ENCODE data around the gene RET.

- TF ChIP-seq EZH2 (IDR thresholded peaks at IDR 0.05; ENCODE audit: borderline replicate concordance) (no peak), CTCF (IDR thresholded peaks at IDR 0.05; ENCODE audit: poor library complexity) (no peak)
Measured at GRCh38 chr10:43084812-43085211, 7.9 kb downstream of the RET start.

Data from hepatocyte (in vitro differentiated cells).